HG03457 (cell line): ENCODE results near the gene CD14.
"Not testable (repeated sequence)": the region's sequence is repeated elsewhere in the genome, so short reads cannot be mapped to it uniquely, and the experiment has no call there.

Experiments
- ATAC-seq: cut with Tn5 transposase; IDR thresholded peaks from one replicate; pipeline ENCODE4 v1.9.1; 2021; ENCODE audit warnings: moderate number of reproducible peaks; ENCODE audit not compliant: unreplicated experiment

The CD14 gene

GRCh38 chr5:140598836-140599235 is 34.1 kb downstream of the CD14 start:
- ATAC-seq, result no peak

GRCh38 chr5:140596321-140596741 is 36.6 kb downstream of the CD14 start:
- no peak for ATAC-seq

GRCh38 chr5:140595538-140596300 is 37.3 kb downstream of the CD14 start:
- ATAC-seq, result no peak

- ATAC-seq, result no peak
Measured at GRCh38 chr5:140594169-140594568, 38.8 kb downstream of the CD14 start.

GRCh38 chr5:140593070-140593469 is 39.9 kb downstream of the CD14 start:
- ATAC-seq, result not testable (repeated sequence)

- no peak for ATAC-seq
Measured at GRCh38 chr5:140591747-140592372, 41.1 kb downstream of the CD14 start.

GRCh38 chr5:140590861-140591260 is 42.1 kb downstream of the CD14 start:
- ATAC-seq, result no peak

GRCh38 chr5:140588311-140589070 is 44.5 kb downstream of the CD14 start:
- ATAC-seq, result no peak

GRCh38 chr5:140587495-140587894 is 45.5 kb downstream of the CD14 start:
- ATAC-seq, result no peak
